ENCODE measurements around the gene CBX5.
"Not testable (repeated sequence)": the region's sequence is repeated elsewhere in the genome, so short reads cannot be mapped to it uniquely, and the experiment has no call there.

Gene CBX5

GRCh38 chr12:54294152-54294952, 14.4 kb upstream of the CBX5 start:
- DNase-seq: peak; percentile 56

GRCh38 chr12:54292931-54293241, 13.0 kb upstream of the CBX5 start:
- no peak for DNase-seq

- no peak for DNase-seq
Observed at GRCh38 chr12:54292083-54292930, 12.4 kb upstream of the CBX5 start.

GRCh38 chr12:54287261-54288157, 7.6 kb upstream of the CBX5 start:
- no peak for DNase-seq

GRCh38 chr12:54286042-54287030, 6.4 kb upstream of the CBX5 start:
- no peak for DNase-seq

- no peak for DNase-seq
Observed at GRCh38 chr12:54285150-54286041, 5.5 kb upstream of the CBX5 start.

GRCh38 chr12:54284070-54284780, 4.3 kb upstream of the CBX5 start:
- not testable (repeated sequence) for DNase-seq

- DNase-seq: no peak
Observed at GRCh38 chr12:54282949-54283593, 3.1 kb upstream of the CBX5 start.

- DNase-seq: not testable (repeated sequence)
Observed at GRCh38 chr12:54281694-54282093, 1.8 kb upstream of the CBX5 start.

GRCh38 chr12:54281261-54281638, 1.3 kb upstream of the CBX5 start:
- not testable (repeated sequence) for DNase-seq

- DNase-seq: peak; percentile 98
Observed at GRCh38 chr12:54280468-54281260, 742 bp upstream of the CBX5 start, which contains the start of gene HNRNPA1. HNRNPA1 (plus strand) TSS chr12:54280726; CDS start chr12:54280808, 82 bp downstream.

GRCh38 chr12:54279227-54279631, 693 bp downstream of the CBX5 start:
- DNase-seq: no peak

GRCh38 chr12:54277823-54278276, 2.1 kb downstream of the CBX5 start:
- no peak for DNase-seq

- no peak for DNase-seq
Observed at GRCh38 chr12:54276368-54276767, 3.6 kb downstream of the CBX5 start.

GRCh38 chr12:54273981-54274380, 5.9 kb downstream of the CBX5 start:
- no peak for DNase-seq

- no peak for DNase-seq
Observed at GRCh38 chr12:54272214-54272613, 7.7 kb downstream of the CBX5 start.

- no peak for DNase-seq
Observed at GRCh38 chr12:54270345-54270744, 9.6 kb downstream of the CBX5 start.

- DNase-seq: no peak
Observed at GRCh38 chr12:54266852-54267251, 13.1 kb downstream of the CBX5 start.

Data from retina (tissue), 1 donor.